ENCODE results near the gene SEC22C. TPM values are rescaled to one million over a fixed set of nuclear protein-coding genes. Genes with fewer than 3 reads are reported as not detected.
A peak's percentile ranks its signal among the peaks of the same experiment; 100 is the strongest.

Gene SEC22C
- total and polyA plus RNA-seq, 11 donors: 17.4 to 40.5 (median 28.9) TPM

- ATAC-seq (no peak), DNase-seq (no peak)
- TF ChIP-seq CTCF (IDR thresholded peaks at IDR 0.05) (no peak), POLR2A (IDR thresholded peaks at IDR 0.05) (no peak)
- 96 to 98% (median 96%) methylated on average over 4 of the region's 4 CpGs for WGBS, 4 donors
- H3K4me3 ChIP-seq: no peak overlapping the region
- peaks cover 0 to 36% (median 9%) of the 10 kb centered on the region in 9 donors for H3K36me3 ChIP-seq
- no peak overlapping the region for H3K27ac ChIP-seq
- H3K9me3 ChIP-seq: peaks cover 0 to 28% (median 12%) of the 10 kb centered on the region in 12 donors
- H3K4me1 ChIP-seq: peaks cover 0 to 25% (median 14%) of the 10 kb centered on the region in 12 donors
- no peaks in the 10 kb centered on the region for H3K27me3 ChIP-seq
- intact Hi-C loops (cut with DNase I): loop anchor here in 3 of 10 donors (10.0 kb wide), 3 partner anchors 167 to 307 kb away; no protein-coding TSS in a partner anchor
These were observed 3.7 kb downstream of the SEC22C start for GRCh38 chr3:42578054-42578453.

GRCh38 chr3:42575137-42575741, 6.5 kb downstream of the SEC22C start:
- DNase-seq (no peak), ATAC-seq (no peak)
- H3K27me3 ChIP-seq: no peaks in the 10 kb centered on the region
- peaks cover 0 to 5% (median 0%) of the 10 kb centered on the region in 12 donors for H3K4me1 ChIP-seq
- no peak for TF ChIP-seq POLR2A (IDR thresholded peaks at IDR 0.05)
- TF ChIP-seq CTCF (IDR thresholded peaks at IDR 0.05): no peak
- H3K4me3 ChIP-seq: no peak overlapping the region
- H3K9me3 ChIP-seq: peaks cover 0 to 28% (median 12%) of the 10 kb centered on the region in 12 donors
- H3K27ac ChIP-seq: no peak overlapping the region
- intact Hi-C loops (cut with DNase I): loop anchor here in 3 of 10 donors (10.0 kb wide), 3 partner anchors 170 to 310 kb away; no protein-coding TSS in a partner anchor
- H3K36me3 ChIP-seq: peaks cover 0 to 37% (median 9%) of the 10 kb centered on the region in 9 donors

- Histone ChIP-seq H3K36me3 (peaks cover 0 to 53% (median 19%) of the 10 kb centered on the region in 9 donors), H3K4me3 (no peak overlapping the region), H3K27me3 (no peaks in the 10 kb centered on the region), H3K4me1 (peaks cover 0 to 5% (median 0%) of the 10 kb centered on the region in 12 donors), H3K9me3 (peaks cover 0 to 28% (median 12%) of the 10 kb centered on the region in 12 donors), H3K27ac (no peak overlapping the region)
- intact Hi-C loops (cut with DNase I): loop anchor here in 4 of 10 donors (5.0 to 10.0 kb wide), 4 partner anchors 173 to 313 kb away; no protein-coding TSS in a partner anchor
- TF ChIP-seq CTCF (IDR thresholded peaks at IDR 0.05) (peak in 11 of 12 donors; percentile 12 to 54 (median 34)), POLR2A (IDR thresholded peaks at IDR 0.05) (no peak)
- whole genome bisulfite sequencing, 4 donors: 51 to 60% (median 56%) methylated on average over 3 of the region's 3 CpGs
- DNase-seq: no peak
- peak; percentile 66 to 83 (median 78) for ATAC-seq
These were observed 9.5 kb downstream of the SEC22C start for GRCh38 chr3:42572278-42572677.

- DNase-seq (no peak), ATAC-seq (peak in 1 of 4 donors; percentile 42)
- no peak for TF ChIP-seq POLR2A (IDR thresholded peaks at IDR 0.05)
- no peak for TF ChIP-seq CTCF (IDR thresholded peaks at IDR 0.05)
- Histone ChIP-seq H3K36me3 (peaks cover 0 to 70% (median 45%) of the 10 kb centered on the region in 9 donors), H3K27ac (no peak overlapping the region), H3K9me3 (peaks cover 0 to 15% (median 4%) of the 10 kb centered on the region in 12 donors), H3K4me1 (peaks cover 0 to 5% (median 0%) of the 10 kb centered on the region in 12 donors), H3K4me3 (no peak overlapping the region), H3K27me3 (no peaks in the 10 kb centered on the region)
- WGBS, 4 donors: 25 to 39% (median 31%) methylated on average over 2 of the region's 2 CpGs
- intact Hi-C loops (cut with DNase I): loop anchor here in 4 of 10 donors (5.0 to 10.0 kb wide), 4 partner anchors 175 to 315 kb away; no protein-coding TSS in a partner anchor
These were observed 12.1 kb downstream of the SEC22C start for GRCh38 chr3:42569593-42570142.

Data from heart left ventricle (tissue), 16 donors.